ENCODE measurements around the gene TFB1M. TPM values are rescaled to one million over a fixed set of nuclear protein-coding genes. Genes with fewer than 3 reads are reported as not detected.
"Not testable (repeated sequence)": the region's sequence is repeated elsewhere in the genome, so short reads cannot be mapped to it uniquely, and the experiment has no call there.

Gene TFB1M
- total RNA-seq, 1 donor from 2014 or later: 7.6 TPM

DNA sequence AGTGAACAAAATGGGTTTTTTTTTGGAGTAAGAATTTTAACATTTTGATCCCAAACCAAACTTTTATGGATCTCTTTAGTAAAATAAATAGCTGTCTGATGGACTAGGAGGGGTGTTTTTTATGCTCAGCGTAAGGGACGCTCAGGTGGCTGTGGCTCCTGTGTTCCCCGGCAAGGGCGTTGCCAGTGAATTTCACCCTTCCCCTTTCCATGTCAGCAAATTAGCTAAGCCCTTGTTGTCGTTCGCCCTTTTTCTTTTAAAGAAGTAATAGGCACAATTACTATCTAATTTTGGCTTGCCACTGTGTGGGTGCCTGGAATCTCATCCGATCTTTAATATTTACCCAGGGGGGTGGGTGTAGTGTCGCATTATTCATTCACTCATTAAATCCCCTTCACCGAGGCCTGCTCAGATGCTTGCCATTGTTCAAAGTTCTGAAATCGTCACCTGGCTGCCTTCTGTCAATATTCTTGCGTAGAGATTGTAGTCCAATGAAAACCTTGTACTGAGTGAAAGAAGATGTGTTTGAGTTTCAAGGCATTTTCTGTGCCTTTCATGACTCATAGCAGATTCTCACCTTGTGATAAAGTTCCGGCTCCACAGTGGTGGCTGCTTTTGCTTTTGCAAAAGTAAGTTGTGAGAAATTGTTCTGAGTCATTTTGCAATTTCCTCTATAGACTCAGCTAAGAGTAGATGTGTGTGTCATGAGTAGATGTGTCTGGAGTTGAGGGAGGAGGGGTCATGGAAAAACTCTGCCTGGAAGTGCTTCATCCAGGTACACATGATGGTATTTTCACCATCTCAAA is 90.4 kb downstream of the TFB1M start:
- H3K4me1 ChIP-seq: peaks cover 18% of the 10 kb centered on the region
- H3K27ac ChIP-seq: no peak overlapping the region
- H3K4me3 ChIP-seq: no peak overlapping the region
- peak in 1 of 2 donors; percentile 42 for TF ChIP-seq POLR2AphosphoS5 (IDR thresholded peaks at IDR 0.05; ENCODE audit: insufficient read depth in 1 of 2, low read depth in 1 of 2)
- TF ChIP-seq, protein P1, sequence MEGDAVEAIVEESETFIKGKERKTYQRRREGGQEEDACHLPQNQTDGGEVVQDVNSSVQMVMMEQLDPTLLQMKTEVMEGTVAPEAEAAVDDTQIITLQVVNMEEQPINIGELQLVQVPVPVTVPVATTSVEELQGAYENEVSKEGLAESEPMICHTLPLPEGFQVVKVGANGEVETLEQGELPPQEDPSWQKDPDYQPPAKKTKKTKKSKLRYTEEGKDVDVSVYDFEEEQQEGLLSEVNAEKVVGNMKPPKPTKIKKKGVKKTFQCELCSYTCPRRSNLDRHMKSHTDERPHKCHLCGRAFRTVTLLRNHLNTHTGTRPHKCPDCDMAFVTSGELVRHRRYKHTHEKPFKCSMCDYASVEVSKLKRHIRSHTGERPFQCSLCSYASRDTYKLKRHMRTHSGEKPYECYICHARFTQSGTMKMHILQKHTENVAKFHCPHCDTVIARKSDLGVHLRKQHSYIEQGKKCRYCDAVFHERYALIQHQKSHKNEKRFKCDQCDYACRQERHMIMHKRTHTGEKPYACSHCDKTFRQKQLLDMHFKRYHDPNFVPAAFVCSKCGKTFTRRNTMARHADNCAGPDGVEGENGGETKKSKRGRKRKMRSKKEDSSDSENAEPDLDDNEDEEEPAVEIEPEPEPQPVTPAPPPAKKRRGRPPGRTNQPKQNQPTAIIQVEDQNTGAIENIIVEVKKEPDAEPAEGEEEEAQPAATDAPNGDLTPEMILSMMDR (IDR thresholded peaks at IDR 0.05): no peak
- H3K27me3 ChIP-seq: no peaks in the 10 kb centered on the region
- H3K9me3 ChIP-seq: no peaks in the 10 kb centered on the region
- H3K36me3 ChIP-seq: no peaks in the 10 kb centered on the region
- DNase-seq (ENCODE audit: extremely low spot score in 2 of 2): no peak
- intact Hi-C loops (cut with DNase I): no loop called here

DNA sequence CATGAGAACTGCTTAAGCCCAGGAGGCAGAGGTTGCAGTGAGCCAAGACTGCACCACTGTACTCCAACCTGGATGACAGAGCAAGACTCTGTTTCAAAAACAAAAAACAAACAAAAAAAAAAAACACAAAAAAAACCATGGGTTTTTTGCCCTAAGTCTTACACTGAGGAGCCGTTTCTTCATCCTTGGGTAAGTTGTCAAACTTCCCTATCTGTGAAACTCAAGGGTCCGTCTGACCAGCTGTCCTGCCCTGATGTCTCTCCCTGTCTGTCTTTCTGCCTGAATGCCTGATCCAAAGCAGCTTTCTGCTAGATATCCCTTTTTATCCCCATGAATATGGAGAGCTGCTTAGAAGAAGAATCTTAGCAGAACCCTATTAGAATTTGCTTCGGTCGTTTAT is 91.8 kb downstream of the TFB1M start:
- DNase-seq (ENCODE audit: extremely low spot score in 2 of 2): no peak
- Histone ChIP-seq H3K4me3 (no peak overlapping the region), H3K36me3 (no peaks in the 10 kb centered on the region), H3K27me3 (no peaks in the 10 kb centered on the region), H3K9me3 (no peaks in the 10 kb centered on the region), H3K4me1 (peaks cover 9% of the 10 kb centered on the region), H3K27ac (no peak overlapping the region)
- intact Hi-C loops (cut with DNase I): no loop called here
- no peak for TF ChIP-seq POLR2A (IDR thresholded peaks at IDR 0.05)
- TF ChIP-seq POLR2AphosphoS5 (IDR thresholded peaks at IDR 0.05; ENCODE audit: insufficient read depth in 1 of 2, low read depth in 1 of 2): no peak
- TF ChIP-seq, protein P1 (IDR thresholded peaks at IDR 0.05): no peak

DNA sequence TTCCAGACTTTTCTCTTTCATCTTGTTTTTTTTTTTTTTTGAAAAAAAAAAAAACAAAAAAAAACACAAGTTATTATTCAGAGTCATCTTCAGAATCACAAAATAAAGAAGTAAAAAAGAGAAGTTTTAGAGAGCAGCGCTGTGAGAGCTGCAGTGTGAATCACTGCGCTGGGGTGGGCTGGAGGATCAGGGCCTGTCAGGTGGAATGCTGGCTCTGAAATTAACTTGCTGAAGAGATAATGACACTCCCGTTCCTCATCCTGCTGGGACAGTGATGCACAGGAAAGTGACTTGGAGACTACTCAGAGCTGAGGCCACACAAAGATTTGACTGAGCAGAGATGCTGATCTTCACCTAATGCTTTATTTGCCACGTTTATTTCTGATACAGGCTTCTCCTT is 93.2 kb downstream of the TFB1M start:
- intact Hi-C loops (cut with DNase I): no loop called here
- H3K4me1 ChIP-seq: peaks cover 9% of the 10 kb centered on the region
- no peaks in the 10 kb centered on the region for H3K36me3 ChIP-seq
- H3K27ac ChIP-seq: no peak overlapping the region
- H3K9me3 ChIP-seq: no peaks in the 10 kb centered on the region
- no peak overlapping the region for H3K4me3 ChIP-seq
- H3K27me3 ChIP-seq: no peaks in the 10 kb centered on the region
- TF ChIP-seq POLR2AphosphoS5 (IDR thresholded peaks at IDR 0.05; ENCODE audit: insufficient read depth in 1 of 2, low read depth in 1 of 2) (no peak), POLR2A (IDR thresholded peaks at IDR 0.05) (no peak)
- TF ChIP-seq, protein P1 (IDR thresholded peaks at IDR 0.05): no peak
- DNase-seq (ENCODE audit: extremely low spot score in 2 of 2): no peak

DNA sequence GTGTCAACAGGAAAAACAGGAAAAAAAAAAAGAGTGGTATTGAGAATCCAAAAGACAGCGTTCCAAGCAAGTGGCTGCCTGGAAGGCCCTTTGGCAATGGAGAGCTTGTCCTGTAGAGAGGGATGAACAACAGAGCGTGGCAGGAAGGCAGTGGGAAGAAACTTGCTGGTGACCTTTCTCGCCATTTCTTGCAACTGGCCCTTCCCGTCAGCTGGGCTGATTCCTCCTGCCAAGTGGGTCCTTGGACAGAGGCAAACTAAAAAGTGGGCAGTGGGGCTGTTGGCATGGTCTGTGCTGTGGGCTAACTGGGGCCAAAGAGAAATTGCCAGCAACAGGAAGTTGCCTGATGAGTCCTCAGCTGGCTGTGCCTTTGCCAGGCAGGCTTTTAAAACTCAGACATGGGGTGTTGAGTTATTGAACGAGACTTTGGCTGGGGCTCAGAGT is 94.4 kb downstream of the TFB1M start:
- Histone ChIP-seq H3K4me3 (no peak overlapping the region), H3K27ac (no peak overlapping the region), H3K4me1 (peaks cover 9% of the 10 kb centered on the region), H3K36me3 (no peaks in the 10 kb centered on the region), H3K27me3 (no peaks in the 10 kb centered on the region), H3K9me3 (no peaks in the 10 kb centered on the region)
- DNase-seq (ENCODE audit: extremely low spot score in 2 of 2): no peak
- intact Hi-C loops (cut with DNase I): no loop called here
- TF ChIP-seq, protein P1 (IDR thresholded peaks at IDR 0.05): no peak
- TF ChIP-seq POLR2A (IDR thresholded peaks at IDR 0.05): no peak
- no peak for TF ChIP-seq POLR2AphosphoS5 (IDR thresholded peaks at IDR 0.05; ENCODE audit: insufficient read depth in 1 of 2, low read depth in 1 of 2)

DNA sequence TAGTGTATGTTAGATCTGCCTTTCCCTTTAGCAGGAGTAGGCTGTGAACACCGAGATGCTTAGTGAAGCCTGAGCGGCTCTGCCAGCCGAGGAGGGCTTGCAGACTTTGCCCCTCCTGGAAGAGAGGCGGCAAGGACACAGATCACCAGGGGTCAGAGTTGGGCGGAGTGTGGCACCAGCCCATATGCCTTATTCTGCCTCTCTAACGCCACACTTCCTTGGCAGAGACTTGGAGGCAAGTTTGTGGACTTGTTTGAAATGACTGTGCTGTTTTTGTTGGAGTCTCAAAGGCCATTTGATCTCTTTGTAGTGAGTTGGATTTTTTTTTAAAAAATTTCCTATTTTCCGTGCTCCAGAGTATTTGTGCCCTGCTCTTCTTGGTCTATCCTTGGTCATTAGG is 95.0 kb downstream of the TFB1M start:
- Histone ChIP-seq H3K9me3 (no peaks in the 10 kb centered on the region), H3K36me3 (no peaks in the 10 kb centered on the region), H3K4me1 (peaks cover 9% of the 10 kb centered on the region), H3K4me3 (no peak overlapping the region), H3K27me3 (no peaks in the 10 kb centered on the region), H3K27ac (no peak overlapping the region)
- TF ChIP-seq POLR2A (IDR thresholded peaks at IDR 0.05) (no peak), POLR2AphosphoS5 (IDR thresholded peaks at IDR 0.05; ENCODE audit: insufficient read depth in 1 of 2, low read depth in 1 of 2) (no peak)
- TF ChIP-seq, protein P1 (IDR thresholded peaks at IDR 0.05): no peak
- intact Hi-C loops (cut with DNase I): no loop called here
- DNase-seq (ENCODE audit: extremely low spot score in 2 of 2): no peak

DNA sequence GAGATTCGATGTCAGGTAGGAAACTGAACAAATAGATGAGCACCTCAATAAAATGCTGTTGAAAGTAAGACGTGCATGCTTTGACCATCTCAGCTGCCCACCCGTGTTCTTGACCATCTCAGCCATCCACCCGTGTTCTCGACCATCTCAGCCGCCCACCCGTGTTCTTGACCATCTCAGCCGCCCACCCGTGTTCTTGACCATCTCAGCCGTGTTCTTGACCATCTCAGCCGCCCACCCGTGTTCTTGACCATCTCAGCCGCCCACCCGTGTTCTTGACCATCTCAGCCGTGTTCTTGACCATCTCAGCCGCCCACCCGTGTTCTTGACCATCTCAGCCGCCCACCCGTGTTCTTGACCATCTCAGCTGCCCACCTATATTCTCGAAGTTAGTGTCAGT is 95.6 kb downstream of the TFB1M start:
- H3K4me3 ChIP-seq; DNase-seq (ENCODE audit: extremely low spot score in 2 of 2); H3K9me3 ChIP-seq; H3K27ac ChIP-seq; intact Hi-C loops (cut with DNase I); H3K36me3 ChIP-seq; H3K27me3 ChIP-seq; H3K4me1 ChIP-seq: not testable (repeated sequence)

Data from vagina (tissue), 2 donors.